K562 (cell line): ENCODE measurements around the gene TYW1.

Source experiments
- CHD1 ChIP-seq: fragments of 200-600 bp; sonication (generic); IDR thresholded peaks from one replicate; pipeline ENCODE4 v1.6.1; 2012; ENCODE audit warnings: mild to moderate bottlenecking, moderate library complexity, low read length, inconsistent platforms
- POLR2AphosphoS5 ChIP-seq: IDR thresholded peaks from 2 replicates; pipeline ENCODE4 v1.6.1; 2011; ENCODE audit warnings: mild to moderate bottlenecking, low read depth, low read length, moderate library complexity; ENCODE audit not compliant: control insufficient read depth, insufficient read depth
- RAD51 ChIP-seq: fragments of 450-650 bp; IDR thresholded peaks from 2 replicates; pipeline ENCODE4 v1.7.1; 2016; ENCODE audit warnings: low read depth, mild to moderate bottlenecking, borderline replicate concordance
- SAP30 ChIP-seq: fragments of 200-600 bp; sonication (generic); IDR thresholded peaks from 2 replicates; pipeline ENCODE4 v1.6.1; 2012; ENCODE audit warnings: borderline replicate concordance, low read depth, mild to moderate bottlenecking, moderate library complexity, low read length, control low read depth, inconsistent platforms; ENCODE audit not compliant: insufficient read depth, poor library complexity, severe bottlenecking
- SUPT5H ChIP-seq: fragments of 450-650 bp; IDR thresholded peaks from 2 replicates; pipeline ENCODE4 v1.6.1; 2016
- TAF1 ChIP-seq: IDR thresholded peaks from 2 replicates; pipeline ENCODE4 v1.6.1; 2011; ENCODE audit warnings: mild to moderate bottlenecking, low read length, moderate library complexity; ENCODE audit not compliant: insufficient read depth, control insufficient read depth, severe bottlenecking; ENCODE audit errors: extremely low read depth

GRCh38 chr7:66948480-66949109 is 48.0 kb upstream of the TYW1 start:
- TF ChIP-seq SUPT5H = no peak
- TF ChIP-seq POLR2AphosphoS5 = no peak
- no peak for TF ChIP-seq SAP30
- no peak for TF ChIP-seq CHD1
- TF ChIP-seq TAF1 = no peak
- TF ChIP-seq RAD51 = no peak
